CD4-positive, alpha-beta T cell (primary cell): ENCODE measurements around the gene CAMK2A. TPM values are rescaled to one million over a fixed set of nuclear protein-coding genes. Genes with fewer than 3 reads are reported as not detected.

Source experiments
- ATAC-seq: fragments of 200-7000 bp; cut with Tn5 transposase; one replicate; pipeline ENCODE4 v1.10.0; 2022; ENCODE audit warnings: mild to moderate bottlenecking; ENCODE audit not compliant: poor library complexity
- CTCF ChIA-PET: fragments of 350-600 bp; sonication (Branson Sonifier 250); formaldehyde crosslinking; loops from one replicate; lab custom pipeline; 2021; ENCODE audit warnings: antibody characterized with exemption, inconsistent platforms; lab: Charles Lee
- POLR2A ChIA-PET: fragments of 350-600 bp; sonication (Branson Sonifier 250); formaldehyde crosslinking; loops from one replicate; lab custom pipeline; 2021; ENCODE audit warnings: antibody characterized with exemption, inconsistent platforms; lab: Charles Lee
- DNase-seq, 14 experiments: peaks; one replicate each; pipeline ENCODE4 v3.0.0-alpha.2; 2013 to 2020; ENCODE audit warnings: mixed read lengths in 2 of 14
- H3K27ac ChIP-seq, 2 donors: one replicate each; pipeline versions ENCODE4 v1.5.1 to v1.7.0; 2013; ENCODE audit warnings: low read length in 2 of 2, low read depth in 1 of 2, mild to moderate bottlenecking in 1 of 2
- H3K27me3 ChIP-seq, 2 experiments: 1 replicate in 1 of 2; 2 replicates in 1 of 2; pipeline versions ENCODE4 v1.6.1 to v1.7.0; 2013; ENCODE audit warnings: low read length in 2 of 2, control low read depth in 1 of 2, mild to moderate bottlenecking in 1 of 2, moderate library complexity in 1 of 2; ENCODE audit not compliant: insufficient read depth in 2 of 2, control insufficient read depth in 1 of 2
- H3K36me3 ChIP-seq: one replicate; pipeline ENCODE4 v1.6.1; 2013; ENCODE audit warnings: low read length, control low read depth; ENCODE audit not compliant: insufficient read depth
- H3K4me1 ChIP-seq: one replicate; pipeline ENCODE4 v1.6.1; 2013; ENCODE audit warnings: low read length, control low read depth; ENCODE audit not compliant: insufficient read depth
- H3K4me3 ChIP-seq: one replicate; pipeline ENCODE4 v1.5.1; 2013; ENCODE audit warnings: mild to moderate bottlenecking, low read length, moderate library complexity
- H3K9me3 ChIP-seq, 2 experiments: 1 replicate in 1 of 2; 2 replicates in 1 of 2; pipeline versions ENCODE4 v1.6.1 to v1.7.0; 2013; ENCODE audit warnings: low read length in 2 of 2, mild to moderate bottlenecking in 2 of 2, control low read depth in 1 of 2, moderate library complexity in 1 of 2; ENCODE audit not compliant: control insufficient read depth in 1 of 2, insufficient read depth in 1 of 2
- H3K27ac Mint-ChIP-seq: one replicate; pipeline ENCODE4 v1.8.0; 2020; ENCODE audit warnings: mixed read lengths
- H3K27me3 Mint-ChIP-seq: one replicate; pipeline ENCODE4 v1.8.0; 2021; ENCODE audit warnings: mixed read lengths
- H3K36me3 Mint-ChIP-seq: one replicate; pipeline ENCODE4 v1.8.0; 2021; ENCODE audit warnings: low read depth, mixed read lengths
- H3K4me1 Mint-ChIP-seq: one replicate; pipeline ENCODE4 v1.8.0; 2021; ENCODE audit warnings: low read depth, mixed read lengths
- H3K4me3 Mint-ChIP-seq: one replicate; pipeline ENCODE4 v1.8.0; 2020; ENCODE audit warnings: mild to moderate bottlenecking, mixed read lengths
- H3K9me3 Mint-ChIP-seq: one replicate; pipeline ENCODE4 v1.8.0; 2020; ENCODE audit warnings: mixed read lengths
- intact Hi-C, 2 experiments: fragments of 100-400 bp; cut with DNase I in 1 of 2; cut with micrococcal nuclease in 1 of 2; formaldehyde crosslinking; loops; one replicate each; pipeline versions ENCODE4 v1.15.1 to v1.9.0; 2023 to 2025; cut with DNase I, micrococcal nuclease
- total RNA-seq, 174 experiments: library from RNA in 2 of 174; stranded (reverse) in 2 of 174; gene quantifications; one replicate each; pipeline ENCODE4 v1.2.3 and lab custom pipeline; 2021 to 2026
- TF ChIP-seq, protein P1 (sequence below): fragments of 200-600 bp; IDR thresholded peaks from one replicate; pipeline ENCODE4 v1.8.0; 2022; ENCODE audit warnings: antibody characterized with exemption, mild to moderate bottlenecking

The CAMK2A gene
- total RNA-seq, 2 experiments from 2014 or later: 0.05 to 0.22 TPM

DNA sequence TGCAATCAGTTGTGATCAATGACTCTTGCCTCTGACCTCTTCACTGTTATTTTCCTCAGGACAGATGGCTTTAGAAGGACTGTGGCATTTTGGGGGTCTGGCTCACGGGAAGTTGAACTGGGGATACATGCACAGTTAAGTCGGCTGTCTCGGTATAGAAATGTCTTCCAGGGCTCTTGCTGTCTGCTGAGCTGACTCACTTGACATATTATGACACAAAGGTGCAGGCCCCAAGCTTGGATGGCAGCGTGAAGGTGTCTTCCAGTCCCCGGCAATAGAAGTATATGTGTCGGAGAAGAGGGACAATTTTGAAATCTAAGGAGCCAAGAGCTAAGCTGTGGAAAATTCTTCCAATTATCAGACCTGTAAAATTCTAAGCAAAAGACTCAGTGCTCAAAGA lies 22.9 kb upstream of the CAMK2A start:
- Mint-ChIP-seq H3K9me3 (no peaks in the 10 kb centered on the region), H3K4me3 (no peak overlapping the region), H3K4me1 (no peaks in the 10 kb centered on the region), H3K27ac (no peak overlapping the region), H3K36me3 (no peaks in the 10 kb centered on the region), H3K27me3 (no peaks in the 10 kb centered on the region)
- no peak overlapping the region for H3K27ac ChIP-seq
- H3K27me3 ChIP-seq: peaks cover 0 to 3% of the 10 kb centered on the region in 2 experiments
- no peak for DNase-seq
- H3K4me3 ChIP-seq: no peak overlapping the region
- H3K9me3 ChIP-seq: no peaks in the 10 kb centered on the region
- H3K36me3 ChIP-seq: no peaks in the 10 kb centered on the region
- CTCF ChIA-PET: no interaction called here
- POLR2A ChIA-PET: no interaction called here
- ATAC-seq: no peak
- intact Hi-C loops: no loop called here
- no peaks in the 10 kb centered on the region for H3K4me1 ChIP-seq
- TF ChIP-seq, protein P1, sequence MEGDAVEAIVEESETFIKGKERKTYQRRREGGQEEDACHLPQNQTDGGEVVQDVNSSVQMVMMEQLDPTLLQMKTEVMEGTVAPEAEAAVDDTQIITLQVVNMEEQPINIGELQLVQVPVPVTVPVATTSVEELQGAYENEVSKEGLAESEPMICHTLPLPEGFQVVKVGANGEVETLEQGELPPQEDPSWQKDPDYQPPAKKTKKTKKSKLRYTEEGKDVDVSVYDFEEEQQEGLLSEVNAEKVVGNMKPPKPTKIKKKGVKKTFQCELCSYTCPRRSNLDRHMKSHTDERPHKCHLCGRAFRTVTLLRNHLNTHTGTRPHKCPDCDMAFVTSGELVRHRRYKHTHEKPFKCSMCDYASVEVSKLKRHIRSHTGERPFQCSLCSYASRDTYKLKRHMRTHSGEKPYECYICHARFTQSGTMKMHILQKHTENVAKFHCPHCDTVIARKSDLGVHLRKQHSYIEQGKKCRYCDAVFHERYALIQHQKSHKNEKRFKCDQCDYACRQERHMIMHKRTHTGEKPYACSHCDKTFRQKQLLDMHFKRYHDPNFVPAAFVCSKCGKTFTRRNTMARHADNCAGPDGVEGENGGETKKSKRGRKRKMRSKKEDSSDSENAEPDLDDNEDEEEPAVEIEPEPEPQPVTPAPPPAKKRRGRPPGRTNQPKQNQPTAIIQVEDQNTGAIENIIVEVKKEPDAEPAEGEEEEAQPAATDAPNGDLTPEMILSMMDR: no peak

DNA sequence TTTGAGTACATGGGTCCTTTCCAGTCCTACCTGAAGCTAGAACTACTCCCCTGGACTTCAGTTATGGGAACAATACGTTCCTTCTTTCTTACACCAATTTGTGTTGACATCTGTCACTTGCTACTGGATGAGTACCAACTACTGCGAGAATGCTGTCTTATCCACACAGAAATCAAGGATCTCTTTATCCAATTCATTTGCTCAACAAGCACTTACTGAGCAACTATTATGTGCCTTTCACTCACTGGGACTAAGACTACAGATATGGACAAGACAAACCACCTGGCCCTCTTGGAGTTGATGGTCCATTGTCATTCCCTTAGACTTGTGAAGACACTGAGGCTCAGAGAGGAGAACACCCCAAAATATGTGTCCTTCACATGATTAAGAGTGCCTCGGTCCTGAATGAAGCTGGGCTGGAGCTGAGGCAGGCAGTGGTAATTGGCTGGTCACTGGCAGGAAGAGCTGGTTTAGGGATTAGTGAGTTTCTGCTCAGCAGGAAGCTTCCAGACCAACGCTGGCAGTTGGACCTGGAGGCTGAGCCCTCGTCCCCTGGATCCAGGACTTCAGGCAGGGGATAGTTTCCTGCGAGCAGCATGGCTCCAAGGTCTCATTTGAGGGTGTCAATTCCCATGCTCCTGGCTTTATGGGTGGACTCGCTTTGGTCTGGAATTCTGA lies 21.6 kb upstream of the CAMK2A start:
- Histone ChIP-seq H3K4me1 (no peaks in the 10 kb centered on the region), H3K4me3 (no peak overlapping the region), H3K27ac (no peak overlapping the region), H3K9me3 (peaks cover 0 to 7% of the 10 kb centered on the region in 2 experiments), H3K36me3 (no peaks in the 10 kb centered on the region), H3K27me3 (peaks cover 0 to 3% of the 10 kb centered on the region in 2 experiments)
- ChIA-PET CTCF (no interaction called here), POLR2A (no interaction called here)
- no peaks in the 10 kb centered on the region for H3K27me3 Mint-ChIP-seq
- TF ChIP-seq, protein P1: no peak
- H3K27ac Mint-ChIP-seq: no peak overlapping the region
- intact Hi-C loops: no loop called here
- H3K9me3 Mint-ChIP-seq: no peaks in the 10 kb centered on the region
- no peak for ATAC-seq
- DNase-seq: no peak
- H3K4me1 Mint-ChIP-seq: no peaks in the 10 kb centered on the region
- no peaks in the 10 kb centered on the region for H3K36me3 Mint-ChIP-seq
- H3K4me3 Mint-ChIP-seq: no peak overlapping the region

DNA sequence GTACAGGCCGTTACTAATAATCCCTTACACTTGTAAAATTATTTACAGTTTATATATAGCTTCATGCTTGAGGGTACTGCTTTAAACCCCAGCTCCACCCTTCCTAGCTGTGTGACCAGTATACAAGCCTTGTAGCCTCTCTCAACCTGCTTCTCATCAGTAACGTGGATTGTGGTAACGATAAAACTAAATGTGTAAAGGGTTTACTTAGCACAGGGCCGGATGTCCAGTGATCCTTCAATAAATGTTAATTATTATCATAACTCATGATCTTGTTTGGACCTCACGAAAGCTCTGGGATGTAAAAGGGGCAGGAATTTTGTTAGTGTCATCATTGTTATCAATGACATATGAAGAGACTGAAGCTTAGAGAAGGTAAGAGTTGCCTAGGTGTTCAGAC lies 20.7 kb upstream of the CAMK2A start:
- Histone ChIP-seq H3K27me3 (peaks cover 0 to 3% of the 10 kb centered on the region in 2 experiments), H3K9me3 (peaks cover 0 to 7% of the 10 kb centered on the region in 2 experiments), H3K36me3 (no peaks in the 10 kb centered on the region), H3K4me3 (no peak overlapping the region), H3K4me1 (no peaks in the 10 kb centered on the region), H3K27ac (no peak overlapping the region)
- Mint-ChIP-seq H3K4me3 (no peak overlapping the region), H3K36me3 (no peaks in the 10 kb centered on the region), H3K9me3 (no peaks in the 10 kb centered on the region), H3K27ac (no peak overlapping the region), H3K4me1 (no peaks in the 10 kb centered on the region), H3K27me3 (no peaks in the 10 kb centered on the region)
- ATAC-seq (no peak), DNase-seq (no peak)
- TF ChIP-seq, protein P1: no peak
- POLR2A ChIA-PET: no interaction called here
- CTCF ChIA-PET: interaction anchor here (0.8 kb wide), 1 partner anchor 9 kb away, joined by 3 read pairs; no protein-coding TSS in a partner anchor
- intact Hi-C loops: no loop called here
